ENCODE results near the gene FCMR. TPM values are rescaled to one million over a fixed set of nuclear protein-coding genes. Genes with fewer than 3 reads are reported as not detected.
A peak's percentile ranks its signal among the peaks of the same experiment; 100 is the strongest.

Gene FCMR
- total RNA-seq, 2 donors from 2014 or later: 2.3 TPM; not detected in 1

DNA sequence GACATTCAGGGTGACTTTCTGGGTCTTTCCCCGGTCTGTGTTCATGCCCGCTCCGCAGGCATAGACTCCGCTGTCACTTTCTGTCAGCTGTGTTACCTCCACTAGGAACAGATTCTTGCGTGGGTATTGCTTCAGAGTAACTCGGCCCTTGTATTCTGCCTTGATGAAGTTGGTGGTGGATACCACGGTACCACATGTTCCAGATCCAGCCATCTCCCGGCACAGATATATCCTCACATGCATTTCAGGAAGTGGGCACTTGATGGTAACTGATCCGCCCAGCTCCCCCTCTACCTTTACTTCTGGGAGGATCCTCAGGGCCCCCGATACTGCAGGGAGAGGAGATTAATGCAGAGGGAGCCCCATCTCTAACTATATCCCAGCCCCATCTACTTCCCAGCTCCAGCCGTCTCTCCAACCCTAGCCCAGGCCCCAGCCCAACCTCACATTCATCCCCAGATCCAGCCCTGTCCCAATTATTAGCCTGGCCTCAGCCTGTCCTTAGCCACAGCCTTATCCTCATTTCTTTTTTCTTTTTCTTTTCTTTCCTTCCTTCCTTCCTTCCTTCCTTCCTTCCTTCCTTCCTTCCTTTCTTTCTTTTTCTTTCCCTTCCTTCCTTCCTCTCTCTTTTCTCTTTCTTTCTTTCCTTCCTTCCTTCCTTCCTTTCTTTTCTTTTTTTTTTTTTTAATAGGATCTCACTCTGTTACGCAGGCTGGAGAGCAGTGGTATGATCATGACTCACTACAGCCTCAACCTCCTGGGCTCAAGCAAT lies 7.8 kb downstream of the FCMR start:
- no peak for DNase-seq
- 66 to 69% methylated on average over 12 of the region's 12 CpGs for WGBS, 2 donors
- TF ChIP-seq, protein P1, sequence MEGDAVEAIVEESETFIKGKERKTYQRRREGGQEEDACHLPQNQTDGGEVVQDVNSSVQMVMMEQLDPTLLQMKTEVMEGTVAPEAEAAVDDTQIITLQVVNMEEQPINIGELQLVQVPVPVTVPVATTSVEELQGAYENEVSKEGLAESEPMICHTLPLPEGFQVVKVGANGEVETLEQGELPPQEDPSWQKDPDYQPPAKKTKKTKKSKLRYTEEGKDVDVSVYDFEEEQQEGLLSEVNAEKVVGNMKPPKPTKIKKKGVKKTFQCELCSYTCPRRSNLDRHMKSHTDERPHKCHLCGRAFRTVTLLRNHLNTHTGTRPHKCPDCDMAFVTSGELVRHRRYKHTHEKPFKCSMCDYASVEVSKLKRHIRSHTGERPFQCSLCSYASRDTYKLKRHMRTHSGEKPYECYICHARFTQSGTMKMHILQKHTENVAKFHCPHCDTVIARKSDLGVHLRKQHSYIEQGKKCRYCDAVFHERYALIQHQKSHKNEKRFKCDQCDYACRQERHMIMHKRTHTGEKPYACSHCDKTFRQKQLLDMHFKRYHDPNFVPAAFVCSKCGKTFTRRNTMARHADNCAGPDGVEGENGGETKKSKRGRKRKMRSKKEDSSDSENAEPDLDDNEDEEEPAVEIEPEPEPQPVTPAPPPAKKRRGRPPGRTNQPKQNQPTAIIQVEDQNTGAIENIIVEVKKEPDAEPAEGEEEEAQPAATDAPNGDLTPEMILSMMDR (IDR thresholded peaks at IDR 0.05): no peak
- TF ChIP-seq POLR2A (IDR thresholded peaks at IDR 0.05): no peak

DNA sequence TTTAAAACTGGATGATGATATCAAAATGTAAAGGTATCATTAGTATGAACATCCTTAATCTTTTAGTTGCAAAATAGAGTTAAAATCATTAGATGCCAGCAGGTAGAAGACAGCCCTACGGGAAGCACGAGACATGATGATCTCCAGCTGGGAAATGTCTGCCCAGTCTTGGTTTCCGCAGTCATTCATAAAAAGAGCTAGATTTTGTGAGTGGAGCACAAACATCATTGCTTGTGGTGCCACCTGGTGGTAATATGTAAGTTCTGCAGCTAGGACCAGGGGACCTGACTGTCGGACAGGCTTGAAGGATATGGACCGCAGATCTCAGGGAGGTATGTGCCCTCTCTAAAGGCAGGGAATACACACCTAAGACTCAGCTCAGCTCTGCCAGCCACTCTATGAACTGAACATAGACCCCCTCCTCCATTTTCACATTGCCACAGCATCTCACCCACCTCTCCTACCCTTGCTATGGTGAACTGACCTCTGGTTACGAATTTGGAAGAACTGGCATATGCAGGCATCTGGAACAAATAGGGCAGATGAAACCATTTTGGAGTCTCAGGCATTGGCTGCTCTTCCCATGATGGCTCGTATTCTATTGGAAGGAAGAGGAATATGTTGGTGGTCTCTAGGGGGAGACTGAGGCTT lies 9.2 kb downstream of the FCMR start:
- H3K27ac ChIP-seq: no peak overlapping the region
- no peaks in the 10 kb centered on the region for H3K36me3 ChIP-seq (replicated peaks in 1 of 2; ENCODE audit: insufficient read depth in 1 of 2, low read depth in 2 of 2)
- H3K9me3 ChIP-seq: no peaks in the 10 kb centered on the region
- H3K4me3 ChIP-seq: no peak overlapping the region
- peak; percentile 78 to 84 (median 80) for DNase-seq
- intact Hi-C loops (cut with DNase I): loop anchor here (10.0 kb wide), 1 partner anchor 428 kb away; no protein-coding TSS in a partner anchor
- no peak for TF ChIP-seq POLR2A (IDR thresholded peaks at IDR 0.05)
- TF ChIP-seq, protein P1 (IDR thresholded peaks at IDR 0.05): peak; percentile 71 to 93 (median 86)
- no peaks in the 10 kb centered on the region for H3K27me3 ChIP-seq
- 18 to 20% methylated on average over 7 of the region's 7 CpGs for WGBS, 2 donors
- peaks cover 26% of the 10 kb centered on the region for H3K4me1 ChIP-seq
- ATAC-seq: peak; percentile 55

More for the DNA sequence above, 7.8 kb downstream of the FCMR start:
- no peak for ATAC-seq
- H3K36me3 ChIP-seq (replicated peaks in 1 of 2; ENCODE audit: insufficient read depth in 1 of 2, low read depth in 2 of 2): no peaks in the 10 kb centered on the region
- intact Hi-C loops (cut with DNase I): loop anchor here (10.0 kb wide), 1 partner anchor 429 kb away; no protein-coding TSS in a partner anchor
- H3K9me3 ChIP-seq: no peaks in the 10 kb centered on the region
- H3K4me1 ChIP-seq: peaks cover 17% of the 10 kb centered on the region
- H3K27ac ChIP-seq: no peak overlapping the region
- H3K4me3 ChIP-seq: no peak overlapping the region
- no peaks in the 10 kb centered on the region for H3K27me3 ChIP-seq

DNA sequence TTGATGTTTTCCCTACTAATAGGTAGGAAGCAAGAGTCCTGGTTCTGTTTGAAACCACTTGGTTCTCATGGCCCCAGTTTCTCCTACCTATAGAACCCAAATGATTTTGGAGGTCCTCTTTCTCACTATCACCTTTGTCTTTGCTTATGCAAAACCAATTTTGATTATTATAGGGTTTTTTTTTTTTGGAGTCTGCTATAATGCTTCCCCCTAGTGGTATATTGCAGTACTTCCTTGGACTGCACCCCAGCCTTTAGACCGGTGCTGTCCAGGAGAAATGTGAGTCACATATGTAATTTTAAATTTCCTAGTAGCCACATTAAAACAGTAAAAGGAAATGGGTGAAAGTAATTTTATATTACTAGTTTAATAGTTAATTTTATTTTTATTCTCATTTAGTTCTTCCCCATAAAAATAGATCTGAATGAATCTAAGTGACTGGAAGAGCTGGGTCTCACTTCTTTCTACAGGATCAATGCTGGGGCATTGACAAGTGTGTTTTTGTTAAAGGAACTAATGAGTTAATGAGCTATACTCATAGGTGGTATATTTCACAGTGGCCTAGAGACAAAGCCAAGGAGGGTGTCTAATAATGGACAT lies 10.6 kb downstream of the FCMR start:
- Histone ChIP-seq H3K27me3 (no peaks in the 10 kb centered on the region), H3K36me3 (replicated peaks in 1 of 2; ENCODE audit: insufficient read depth in 1 of 2, low read depth in 2 of 2) (no peaks in the 10 kb centered on the region), H3K27ac (no peak overlapping the region), H3K4me1 (peaks cover 26% of the 10 kb centered on the region), H3K9me3 (no peaks in the 10 kb centered on the region), H3K4me3 (no peak overlapping the region)
- no peak for TF ChIP-seq POLR2A (IDR thresholded peaks at IDR 0.05)
- TF ChIP-seq, protein P1 (IDR thresholded peaks at IDR 0.05): peak; percentile 61 to 98 (median 77)
- WGBS, 2 donors: 0% methylated on average over 1 of the region's 1 CpG
- DNase-seq: peak; percentile 52 to 67 (median 61)
- intact Hi-C loops (cut with DNase I): loop anchor here (10.0 kb wide), 1 partner anchor 426 kb away; no protein-coding TSS in a partner anchor
- ATAC-seq: peak; percentile 37

DNA sequence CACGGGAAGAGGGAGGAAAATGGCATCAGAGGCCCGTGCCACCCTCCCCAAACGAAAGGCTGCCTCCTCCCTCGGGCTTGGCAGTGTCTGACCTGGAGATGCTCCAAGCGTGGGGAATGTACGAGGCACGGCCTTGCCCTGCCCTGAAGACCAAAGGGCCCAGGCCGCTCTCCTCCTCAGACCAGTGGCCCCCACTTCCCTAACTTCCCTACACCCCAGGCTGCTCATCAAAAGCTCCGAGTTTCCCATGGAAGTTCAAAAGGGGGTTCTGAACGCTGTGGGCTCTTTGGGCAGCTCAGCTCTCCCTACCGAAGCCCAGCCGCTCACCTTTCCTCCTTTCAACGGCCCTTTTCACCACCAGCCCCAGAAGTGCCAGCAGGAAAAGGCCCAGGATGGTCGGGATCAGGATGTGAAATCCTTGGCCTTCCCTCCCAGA lies 11.8 kb downstream of the FCMR start:
- DNase-seq: peak in 1 of 4 donors; percentile 34
- H3K27me3 ChIP-seq: no peaks in the 10 kb centered on the region
- H3K4me1 ChIP-seq: peaks cover 26% of the 10 kb centered on the region
- intact Hi-C loops (cut with DNase I): loop anchor here (10.0 kb wide), 1 partner anchor 425 kb away; no protein-coding TSS in a partner anchor
- ATAC-seq: peak; percentile 1
- no peaks in the 10 kb centered on the region for H3K36me3 ChIP-seq (replicated peaks in 1 of 2; ENCODE audit: insufficient read depth in 1 of 2, low read depth in 2 of 2)
- no peak for TF ChIP-seq POLR2A (IDR thresholded peaks at IDR 0.05)
- TF ChIP-seq, protein P1 (IDR thresholded peaks at IDR 0.05): no peak
- peak overlapping the region; percentile 80 to 89 (median 86) for H3K27ac ChIP-seq
- H3K9me3 ChIP-seq: no peaks in the 10 kb centered on the region
- peak overlapping the region; percentile 9 to 20 for H3K4me3 ChIP-seq
- 26 to 67% methylated on average over 3 to 14 of the region's 14 CpGs for WGBS, 2 donors
